Suprapubic skin (tissue), 3 donors: ENCODE results near the gene BICC1.

Experiments
- POLR2AphosphoS5 ChIP-seq, 3 donors: sonication (generic); formaldehyde crosslinking; IDR thresholded peaks; one replicate each; pipeline ENCODE4 v1.6.1; 2017; ENCODE audit warnings: antibody characterized with exemption in 3 of 3
- TF ChIP-seq, protein P1 (sequence below), 2 donors: fragments of 200-600 bp in 1 of 2; fragments of 450-650 bp in 1 of 2; sonication (generic) in 1 of 2; IDR thresholded peaks; one replicate each; pipeline ENCODE4 v1.5.1; 2016 to 2019; ENCODE audit warnings: antibody characterized with exemption in 2 of 2, mild to moderate bottlenecking in 1 of 2, moderate library complexity in 1 of 2

- TF ChIP-seq, protein P1, sequence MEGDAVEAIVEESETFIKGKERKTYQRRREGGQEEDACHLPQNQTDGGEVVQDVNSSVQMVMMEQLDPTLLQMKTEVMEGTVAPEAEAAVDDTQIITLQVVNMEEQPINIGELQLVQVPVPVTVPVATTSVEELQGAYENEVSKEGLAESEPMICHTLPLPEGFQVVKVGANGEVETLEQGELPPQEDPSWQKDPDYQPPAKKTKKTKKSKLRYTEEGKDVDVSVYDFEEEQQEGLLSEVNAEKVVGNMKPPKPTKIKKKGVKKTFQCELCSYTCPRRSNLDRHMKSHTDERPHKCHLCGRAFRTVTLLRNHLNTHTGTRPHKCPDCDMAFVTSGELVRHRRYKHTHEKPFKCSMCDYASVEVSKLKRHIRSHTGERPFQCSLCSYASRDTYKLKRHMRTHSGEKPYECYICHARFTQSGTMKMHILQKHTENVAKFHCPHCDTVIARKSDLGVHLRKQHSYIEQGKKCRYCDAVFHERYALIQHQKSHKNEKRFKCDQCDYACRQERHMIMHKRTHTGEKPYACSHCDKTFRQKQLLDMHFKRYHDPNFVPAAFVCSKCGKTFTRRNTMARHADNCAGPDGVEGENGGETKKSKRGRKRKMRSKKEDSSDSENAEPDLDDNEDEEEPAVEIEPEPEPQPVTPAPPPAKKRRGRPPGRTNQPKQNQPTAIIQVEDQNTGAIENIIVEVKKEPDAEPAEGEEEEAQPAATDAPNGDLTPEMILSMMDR (IDR thresholded peaks at IDR 0.05): no peak
- TF ChIP-seq POLR2AphosphoS5 (IDR thresholded peaks at IDR 0.05): no peak
Measured at GRCh38 chr10:58535311-58535710, 22.6 kb downstream of the BICC1 start.
